HG03460 (cell line): ENCODE data around the gene MYNN.

ENCODE experiments used
- ATAC-seq: cut with Tn5 transposase; IDR thresholded peaks from one replicate; pipeline ENCODE4 v1.9.1; 2021; ENCODE audit not compliant: unreplicated experiment

MYNN gene

GRCh38 chr3:169822983-169823382, 49.8 kb downstream of the MYNN start:
- ATAC-seq, result no peak

GRCh38 chr3:169825316-169825715, 52.1 kb downstream of the MYNN start:
- ATAC-seq, result no peak

- no peak for ATAC-seq
These were observed 54.5 kb downstream of the MYNN start for GRCh38 chr3:169827712-169828111.

- peak; percentile 8 for ATAC-seq
These were observed 62.3 kb downstream of the MYNN start for GRCh38 chr3:169835533-169835932.

- peak; percentile 92 for ATAC-seq
These were observed 63.1 kb downstream of the MYNN start for GRCh38 chr3:169836078-169836941.

- no peak for ATAC-seq
These were observed 63.7 kb downstream of the MYNN start for GRCh38 chr3:169836942-169837275.

GRCh38 chr3:169838511-169839030, 65.4 kb downstream of the MYNN start:
- ATAC-seq, result no peak
